OCI-LY3 (cell line): ENCODE data around the gene BMPR1B.

Experiments
- H2AFZ ChIP-seq: fragments of 200-600, 300-600 bp; shearing (Covaris generic); 2 replicates; pipeline ENCODE4 v1.6.0; 2014; ENCODE audit warnings: antibody characterized with exemption, low read depth, low read length
- H3K27ac ChIP-seq: fragments of 200-600, 300-600 bp; sonication (generic); 2 replicates; pipeline ENCODE4 v1.5.1; 2014; ENCODE audit warnings: mild to moderate bottlenecking, low read length, moderate library complexity, mixed read lengths
- H3K27me3 ChIP-seq: fragments of 200-600, 300-600 bp; sonication (generic); 2 replicates; pipeline ENCODE4 v1.6.1; 2014; ENCODE audit warnings: low read depth, low read length, mixed read lengths
- H3K36me3 ChIP-seq: fragments of 200-600, 300-600 bp; sonication (generic); replicated peaks from 2 replicates; pipeline ENCODE3; 2014; ENCODE audit warnings: low read depth, low read length, mixed read lengths
- H3K4me1 ChIP-seq: fragments of 300-600, 200-600 bp; sonication (generic); 2 replicates; pipeline ENCODE4 v1.6.1; 2014; ENCODE audit warnings: low read length, mixed read lengths
- H3K4me2 ChIP-seq: fragments of 200-600, 300-600 bp; sonication (generic); 2 replicates; pipeline ENCODE4 v1.6.1; 2014; ENCODE audit warnings: low read length, mixed read lengths
- H3K4me3 ChIP-seq: fragments of 300-600, 200-600 bp; sonication (generic); 2 replicates; pipeline ENCODE4 v1.5.1; 2014; ENCODE audit warnings: antibody characterized with exemption, mild to moderate bottlenecking, low read length, moderate library complexity
- H3K79me2 ChIP-seq: fragments of 300-600, 200-600 bp; shearing (Covaris generic); 2 replicates; pipeline ENCODE4 v1.6.1; 2014; ENCODE audit warnings: mild to moderate bottlenecking, low read length, mixed read lengths
- H3K9ac ChIP-seq: fragments of 300-600, 200-600 bp; shearing (Covaris generic); 2 replicates; pipeline ENCODE4 v1.6.0; 2014; ENCODE audit warnings: mild to moderate bottlenecking, low read length, moderate library complexity
- H3K9me3 ChIP-seq: fragments of 200-600, 300-600 bp; shearing (Covaris generic); 2 replicates; pipeline ENCODE4 v1.6.1; 2014; ENCODE audit warnings: low read length, mixed read lengths; ENCODE audit not compliant: insufficient read depth
- H4K20me1 ChIP-seq: fragments of 200-600, 300-600 bp; sonication (generic); 2 replicates; pipeline ENCODE4 v1.6.1; 2016; ENCODE audit warnings: low read length, mixed read lengths; ENCODE audit not compliant: insufficient read depth
- EZH2phosphoT487 ChIP-seq: fragments of 200-600 bp; shearing (Covaris generic); IDR thresholded peaks from 2 replicates; pipeline ENCODE4 v1.6.1; 2018; ENCODE audit warnings: antibody characterized with exemption, mixed run types, low read depth
- TF ChIP-seq, protein P1 (sequence below): fragments of 200-600, 300-600 bp; sonication (generic); IDR thresholded peaks from 2 replicates; pipeline ENCODE4 v1.5.1; 2014; ENCODE audit warnings: antibody characterized with exemption, low read length, low read depth

BMPR1B gene

DNA sequence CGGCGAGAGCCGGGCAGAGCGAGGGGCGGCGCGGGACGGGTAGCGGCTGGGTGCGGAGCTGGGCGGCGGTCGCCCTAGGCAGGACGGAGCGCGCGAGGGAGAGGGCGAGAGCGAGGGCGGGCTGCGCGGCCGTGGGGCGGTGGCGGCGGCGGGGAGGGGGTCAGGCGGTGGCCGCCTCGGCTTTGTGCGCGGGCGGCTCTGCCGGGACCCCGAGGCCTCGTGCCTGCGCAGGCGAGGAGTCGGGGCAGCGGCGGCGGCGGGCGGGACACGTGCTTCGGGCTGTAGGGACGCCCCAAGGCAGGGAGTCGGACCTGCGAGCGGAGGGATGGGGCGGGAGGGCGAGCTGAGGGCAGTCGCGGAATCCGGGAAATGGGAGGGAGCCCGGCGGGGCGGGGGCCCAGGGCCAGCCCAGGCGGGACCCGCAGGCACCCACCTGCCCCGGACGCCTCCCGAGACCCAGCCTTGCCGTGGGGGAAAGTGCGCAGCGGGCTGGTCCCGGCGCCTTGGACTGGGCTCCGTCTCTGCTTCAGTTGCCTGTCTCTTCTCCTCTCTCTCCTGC is 465 bp downstream of the BMPR1B start:
- H3K4me3 ChIP-seq: no peak overlapping the region
- no peaks in the 10 kb centered on the region for H3K36me3 ChIP-seq
- peaks cover 8% of the 10 kb centered on the region for H3K27me3 ChIP-seq
- H3K27ac ChIP-seq: no peak overlapping the region
- H3K9me3 ChIP-seq: no peaks in the 10 kb centered on the region
- no peak overlapping the region for H2AFZ ChIP-seq
- no peaks in the 10 kb centered on the region for H3K79me2 ChIP-seq
- H3K4me2 ChIP-seq: no peak overlapping the region
- no peak overlapping the region for H3K9ac ChIP-seq
- TF ChIP-seq, protein P1, sequence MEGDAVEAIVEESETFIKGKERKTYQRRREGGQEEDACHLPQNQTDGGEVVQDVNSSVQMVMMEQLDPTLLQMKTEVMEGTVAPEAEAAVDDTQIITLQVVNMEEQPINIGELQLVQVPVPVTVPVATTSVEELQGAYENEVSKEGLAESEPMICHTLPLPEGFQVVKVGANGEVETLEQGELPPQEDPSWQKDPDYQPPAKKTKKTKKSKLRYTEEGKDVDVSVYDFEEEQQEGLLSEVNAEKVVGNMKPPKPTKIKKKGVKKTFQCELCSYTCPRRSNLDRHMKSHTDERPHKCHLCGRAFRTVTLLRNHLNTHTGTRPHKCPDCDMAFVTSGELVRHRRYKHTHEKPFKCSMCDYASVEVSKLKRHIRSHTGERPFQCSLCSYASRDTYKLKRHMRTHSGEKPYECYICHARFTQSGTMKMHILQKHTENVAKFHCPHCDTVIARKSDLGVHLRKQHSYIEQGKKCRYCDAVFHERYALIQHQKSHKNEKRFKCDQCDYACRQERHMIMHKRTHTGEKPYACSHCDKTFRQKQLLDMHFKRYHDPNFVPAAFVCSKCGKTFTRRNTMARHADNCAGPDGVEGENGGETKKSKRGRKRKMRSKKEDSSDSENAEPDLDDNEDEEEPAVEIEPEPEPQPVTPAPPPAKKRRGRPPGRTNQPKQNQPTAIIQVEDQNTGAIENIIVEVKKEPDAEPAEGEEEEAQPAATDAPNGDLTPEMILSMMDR: no peak
- TF ChIP-seq EZH2phosphoT487: no peak
- H4K20me1 ChIP-seq: 0 out of 2 replicates have a peak, but pooled peaks cover 4% of the 10 kb centered on the region
- peaks cover 17% of the 10 kb centered on the region for H3K4me1 ChIP-seq

DNA sequence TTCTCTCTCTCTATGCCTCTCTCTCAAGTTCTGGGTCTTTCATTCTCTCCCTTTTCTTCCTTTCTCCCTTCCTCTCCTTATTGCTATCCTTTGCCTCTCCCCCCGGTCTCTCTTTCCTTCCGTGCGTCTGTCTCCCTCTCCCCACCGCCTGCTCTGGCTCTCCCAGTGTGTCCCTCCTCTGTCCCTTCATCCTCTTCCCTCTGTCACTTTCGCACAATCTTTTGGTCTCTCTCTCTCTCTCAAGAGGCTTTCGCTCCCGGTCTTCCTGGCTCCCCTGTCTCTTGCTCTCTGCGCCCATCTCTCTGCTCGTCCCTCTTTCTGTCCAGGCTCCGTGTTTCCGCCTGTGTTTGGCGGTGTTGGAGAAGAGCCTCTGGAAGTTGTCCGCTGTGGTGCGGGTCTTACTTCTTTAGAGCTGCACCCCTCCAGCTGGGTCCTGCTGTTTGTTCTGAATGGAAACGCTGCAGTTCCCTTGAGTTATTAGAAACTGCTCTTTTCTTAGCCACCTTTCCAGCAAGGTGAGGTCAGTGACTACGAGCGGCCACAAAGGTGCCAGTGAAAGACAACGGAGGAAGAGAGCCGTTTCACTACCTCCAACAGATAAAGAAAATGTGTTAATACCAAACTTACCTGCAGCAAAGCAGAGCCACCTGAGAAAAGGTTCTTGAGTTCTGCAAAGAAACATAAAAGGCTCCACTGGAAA is 1.1 kb downstream of the BMPR1B start:
- Histone ChIP-seq H4K20me1 (0 out of 2 replicates have a peak, but pooled peaks cover 4% of the 10 kb centered on the region), H3K4me1 (peaks cover 17% of the 10 kb centered on the region), H3K9ac (no peak overlapping the region), H3K4me2 (no peak overlapping the region), H2AFZ (no peak overlapping the region), H3K27me3 (peaks cover 14% of the 10 kb centered on the region), H3K9me3 (no peaks in the 10 kb centered on the region), H3K36me3 (no peaks in the 10 kb centered on the region), H3K4me3 (no peak overlapping the region), H3K79me2 (no peaks in the 10 kb centered on the region), H3K27ac (no peak overlapping the region)
- TF ChIP-seq, protein P1: no peak
- TF ChIP-seq EZH2phosphoT487: no peak

DNA sequence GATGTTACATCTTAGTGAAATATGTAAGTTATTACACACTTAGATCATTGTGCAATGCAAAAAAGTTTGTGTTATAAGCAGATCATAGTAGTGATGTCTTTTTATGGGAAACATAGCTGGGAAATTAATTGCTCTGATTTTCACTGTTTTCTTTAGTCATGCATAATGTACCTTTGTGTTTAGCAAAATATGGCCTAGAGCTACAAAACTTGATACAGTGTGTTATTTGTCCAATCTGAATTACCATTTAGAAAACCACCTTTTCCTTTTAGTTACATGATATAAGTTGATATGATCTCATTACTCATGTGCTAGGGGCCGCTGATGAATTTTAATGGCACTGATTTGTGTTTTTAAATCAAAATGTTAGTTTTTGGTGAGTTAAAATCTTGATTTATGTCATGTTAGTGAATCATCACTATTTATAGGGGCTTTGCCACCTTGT is 2.0 kb downstream of the BMPR1B start:
- Histone ChIP-seq H3K4me3 (no peak overlapping the region), H3K9me3 (no peaks in the 10 kb centered on the region), H3K4me2 (no peak overlapping the region), H3K4me1 (peaks cover 19% of the 10 kb centered on the region), H3K27ac (no peak overlapping the region), H3K79me2 (no peaks in the 10 kb centered on the region), H2AFZ (no peak overlapping the region), H4K20me1 (0 out of 2 replicates have a peak, but pooled peaks cover 4% of the 10 kb centered on the region), H3K9ac (no peak overlapping the region), H3K27me3 (peaks cover 23% of the 10 kb centered on the region), H3K36me3 (no peaks in the 10 kb centered on the region)
- no peak for TF ChIP-seq EZH2phosphoT487
- TF ChIP-seq, protein P1: no peak

DNA sequence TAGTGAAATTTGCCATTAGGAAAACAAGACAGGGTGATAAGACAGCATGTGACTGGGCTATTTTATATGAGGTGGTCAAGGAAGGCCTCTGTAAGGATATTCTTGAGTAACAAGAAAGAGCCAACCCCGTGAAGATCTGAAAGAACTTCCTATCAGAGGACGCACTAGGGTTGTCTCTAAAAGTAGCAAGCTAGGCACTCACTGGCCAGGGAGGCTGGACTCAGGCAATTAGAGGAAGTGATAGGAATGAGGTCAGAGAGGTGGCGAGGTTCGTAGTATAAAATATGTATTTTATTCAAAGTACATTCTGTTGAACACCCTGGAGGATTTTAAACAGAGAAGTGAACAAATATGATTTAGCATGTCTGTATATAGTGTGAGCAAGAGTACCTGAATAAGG is 4.6 kb downstream of the BMPR1B start:
- Histone ChIP-seq H3K9me3 (no peaks in the 10 kb centered on the region), H3K27ac (no peak overlapping the region), H4K20me1 (0 out of 2 replicates have a peak, but pooled peaks cover 4% of the 10 kb centered on the region), H3K4me2 (no peak overlapping the region; the same call in 1 of the 2 replicates), H3K36me3 (no peaks in the 10 kb centered on the region), H3K9ac (no peak overlapping the region), H3K27me3 (peaks cover 23% of the 10 kb centered on the region), H3K4me3 (no peak overlapping the region), H2AFZ (no peak overlapping the region), H3K79me2 (no peaks in the 10 kb centered on the region), H3K4me1 (peaks cover 36% of the 10 kb centered on the region)
- no peak for TF ChIP-seq EZH2phosphoT487
- TF ChIP-seq, protein P1: no peak
